HG03196 (cell line): ENCODE measurements around the gene GALNT15.
A peak's percentile ranks its signal among the peaks of the same experiment; 100 is the strongest.

Experiments
- ATAC-seq: cut with Tn5 transposase; IDR thresholded peaks from one replicate; pipeline ENCODE4 v1.9.1; 2021; ENCODE audit not compliant: unreplicated experiment

The GALNT15 gene

GRCh38 chr3:16251316-16252085 lies 77.0 kb downstream of the GALNT15 start:
- ATAC-seq = no peak

GRCh38 chr3:16252243-16252978 lies 77.9 kb downstream of the GALNT15 start:
- peak; percentile 47 for ATAC-seq

GRCh38 chr3:16252988-16253387 lies 78.5 kb downstream of the GALNT15 start:
- no peak for ATAC-seq

- ATAC-seq = no peak
These were observed 79.1 kb downstream of the GALNT15 start for GRCh38 chr3:16253601-16254000.

- ATAC-seq = no peak
These were observed 80.4 kb downstream of the GALNT15 start for GRCh38 chr3:16254916-16255315.

- ATAC-seq = no peak
These were observed 80.8 kb downstream of the GALNT15 start for GRCh38 chr3:16255326-16255725.

- no peak for ATAC-seq
These were observed 81.2 kb downstream of the GALNT15 start for GRCh38 chr3:16255726-16256125.

- no peak for ATAC-seq
These were observed 82.8 kb downstream of the GALNT15 start for GRCh38 chr3:16257309-16257708.

GRCh38 chr3:16258177-16258576 lies 83.7 kb downstream of the GALNT15 start:
- ATAC-seq = no peak

- no peak for ATAC-seq
These were observed 84.4 kb downstream of the GALNT15 start for GRCh38 chr3:16258866-16259265.

- ATAC-seq = no peak
These were observed 85.6 kb downstream of the GALNT15 start for GRCh38 chr3:16260046-16260445.

- ATAC-seq = no peak
These were observed 87.7 kb downstream of the GALNT15 start for GRCh38 chr3:16262174-16262573.

GRCh38 chr3:16264174-16264707 lies 89.8 kb downstream of the GALNT15 start:
- ATAC-seq = peak; percentile 5

GRCh38 chr3:16264708-16265454 lies 90.4 kb downstream of the GALNT15 start, which contains the start of the genes DPH3 and OXNAD1:
Gene DPH3 (minus strand): TSS chr3:16264943. CDS start chr3:16264876, 67 bp downstream.
Gene OXNAD1 (plus strand): TSS chr3:16265212. CDS start chr3:16270953, 5,741 bp downstream.
- peak; percentile 99 for ATAC-seq

- ATAC-seq = no peak
These were observed 90.9 kb downstream of the GALNT15 start for GRCh38 chr3:16265455-16265786.

- no peak for ATAC-seq
These were observed 92.2 kb downstream of the GALNT15 start for GRCh38 chr3:16266714-16267113.

- ATAC-seq = no peak
These were observed 96.4 kb downstream of the GALNT15 start for GRCh38 chr3:16270855-16271254.

- ATAC-seq = no peak
These were observed 98.1 kb downstream of the GALNT15 start for GRCh38 chr3:16272588-16272987.

GRCh38 chr3:16273867-16274266 lies 99.4 kb downstream of the GALNT15 start:
- no peak for ATAC-seq

- ATAC-seq = no peak
These were observed 103.0 kb downstream of the GALNT15 start for GRCh38 chr3:16277471-16277870.
